ENCODE measurements around the gene ARID5B.
"Not testable (repeated sequence)": the region's sequence is repeated elsewhere in the genome, so short reads cannot be mapped to it uniquely, and the experiment has no call there.

The ARID5B gene

GRCh38 chr10:62025134-62025794 lies 123.8 kb downstream of the ARID5B start:
- no peaks in the 10 kb centered on the region for H3K4me1 ChIP-seq (ENCODE audit: control insufficient read depth, insufficient read depth, low read length)
- H3K27me3 ChIP-seq (ENCODE audit: control insufficient read depth in 1 of 2, insufficient read depth in 2 of 2, low read length in 2 of 2), result no peaks in the 10 kb centered on the region
- H3K9ac ChIP-seq (ENCODE audit: low read length in 2 of 2), result no peak overlapping the region
- no peak overlapping the region for H3K4me3 ChIP-seq (ENCODE audit: low read length in 2 of 2)
- H3K27ac ChIP-seq (ENCODE audit: low read length), result no peak overlapping the region
- no peaks in the 10 kb centered on the region for H3K9me3 ChIP-seq (ENCODE audit: control insufficient read depth in 2 of 2, low read length in 2 of 2)
- no peaks in the 10 kb centered on the region for H3K36me3 ChIP-seq (ENCODE audit: control insufficient read depth in 2 of 2, insufficient read depth in 2 of 2, low read length in 2 of 2)

DNA sequence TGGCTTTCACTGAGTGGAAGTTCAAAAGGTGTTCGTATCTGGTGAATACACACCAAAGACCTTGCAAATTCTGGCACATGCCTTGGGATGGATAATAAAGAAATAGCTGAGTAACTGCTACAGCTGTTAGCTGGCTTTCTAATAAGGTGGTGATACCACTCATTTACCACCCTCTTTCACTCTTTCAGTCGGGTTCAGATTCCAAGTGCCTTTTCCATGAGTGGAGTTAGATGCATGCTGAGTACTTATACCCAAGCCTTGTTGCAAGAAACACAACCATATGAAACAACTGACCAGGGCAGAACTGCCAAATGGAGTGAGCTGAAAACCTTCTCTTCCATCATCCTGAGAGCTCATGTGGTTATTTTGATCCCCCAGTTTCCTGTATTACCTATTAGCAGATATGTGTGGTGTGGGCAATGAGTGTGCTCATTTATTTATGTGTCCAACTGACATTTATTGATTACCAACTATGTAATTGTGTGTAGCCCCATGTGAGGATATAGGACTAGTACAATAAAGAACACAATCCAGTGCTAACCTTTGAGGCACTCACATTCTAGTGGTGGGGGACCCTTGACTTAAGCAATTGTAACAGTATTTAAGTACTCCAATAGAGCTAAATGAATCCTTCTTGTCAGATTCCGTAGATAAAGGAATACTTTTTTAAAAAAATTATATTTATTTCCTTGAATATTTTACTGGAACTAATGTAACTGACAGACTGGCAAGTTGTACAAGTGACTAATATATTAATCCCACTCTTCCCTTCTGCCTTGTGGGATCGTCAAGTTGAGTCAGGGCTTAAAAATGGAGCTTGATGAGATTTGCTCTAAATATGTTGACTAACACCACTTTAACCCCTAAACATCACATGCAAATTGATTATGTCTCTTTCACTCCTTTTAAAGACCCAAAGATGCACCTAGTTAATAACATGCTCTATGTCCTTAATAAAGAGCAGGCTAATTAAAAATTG lies 124.7 kb downstream of the ARID5B start:
- no peaks in the 10 kb centered on the region for H3K4me1 ChIP-seq (ENCODE audit: control insufficient read depth, insufficient read depth, low read length)
- H3K9ac ChIP-seq (ENCODE audit: low read length in 2 of 2), result no peak overlapping the region
- H3K9me3 ChIP-seq (ENCODE audit: control insufficient read depth in 2 of 2, low read length in 2 of 2), result no peaks in the 10 kb centered on the region
- H3K4me3 ChIP-seq (ENCODE audit: low read length in 2 of 2), result no peak overlapping the region
- no peak overlapping the region for H3K27ac ChIP-seq (ENCODE audit: low read length)
- no peaks in the 10 kb centered on the region for H3K36me3 ChIP-seq (ENCODE audit: control insufficient read depth in 2 of 2, insufficient read depth in 2 of 2, low read length in 2 of 2)
- H3K27me3 ChIP-seq (ENCODE audit: control insufficient read depth in 1 of 2, insufficient read depth in 2 of 2, low read length in 2 of 2), result no peaks in the 10 kb centered on the region

- H3K27ac ChIP-seq (ENCODE audit: low read length), result no peak overlapping the region
- no peaks in the 10 kb centered on the region for H3K4me1 ChIP-seq (ENCODE audit: control insufficient read depth, insufficient read depth, low read length)
Observed at GRCh38 chr10:62027841-62028501, 126.5 kb downstream of the ARID5B start.

GRCh38 chr10:62028502-62028842 lies 127.0 kb downstream of the ARID5B start:
- H3K27ac ChIP-seq (ENCODE audit: low read length), result not testable (repeated sequence)

More at GRCh38 chr10:62027841-62028501, 126.5 kb downstream of the ARID5B start:
- Histone ChIP-seq H3K27me3 (ENCODE audit: control insufficient read depth in 1 of 2, insufficient read depth in 2 of 2, low read length in 2 of 2) (no peaks in the 10 kb centered on the region), H3K36me3 (ENCODE audit: control insufficient read depth in 2 of 2, insufficient read depth in 2 of 2, low read length in 2 of 2) (no peaks in the 10 kb centered on the region), H3K9ac (ENCODE audit: low read length in 2 of 2) (no peak overlapping the region), H3K4me3 (ENCODE audit: low read length in 2 of 2) (no peak overlapping the region), H3K9me3 (ENCODE audit: control insufficient read depth in 2 of 2, low read length in 2 of 2) (no peaks in the 10 kb centered on the region)

GRCh38 chr10:62029401-62029800 lies 127.9 kb downstream of the ARID5B start:
- no peaks in the 10 kb centered on the region for H3K9me3 ChIP-seq (ENCODE audit: control insufficient read depth in 2 of 2, low read length in 2 of 2)
- no peak overlapping the region for H3K9ac ChIP-seq (ENCODE audit: low read length in 2 of 2)
- H3K4me3 ChIP-seq (ENCODE audit: low read length in 2 of 2), result no peak overlapping the region
- H3K27me3 ChIP-seq (ENCODE audit: control insufficient read depth in 1 of 2, insufficient read depth in 2 of 2, low read length in 2 of 2), result no peaks in the 10 kb centered on the region
- H3K4me1 ChIP-seq (ENCODE audit: control insufficient read depth, insufficient read depth, low read length), result no peaks in the 10 kb centered on the region
- H3K27ac ChIP-seq (ENCODE audit: low read length), result no peak overlapping the region
- H3K36me3 ChIP-seq (ENCODE audit: control insufficient read depth in 2 of 2, insufficient read depth in 2 of 2, low read length in 2 of 2), result no peaks in the 10 kb centered on the region

More at GRCh38 chr10:62028502-62028842, 127.0 kb downstream of the ARID5B start:
- H3K9ac ChIP-seq (ENCODE audit: low read length in 2 of 2); H3K4me1 ChIP-seq (ENCODE audit: control insufficient read depth, insufficient read depth, low read length); H3K9me3 ChIP-seq (ENCODE audit: control insufficient read depth in 2 of 2, low read length in 2 of 2); H3K4me3 ChIP-seq (ENCODE audit: low read length in 2 of 2); H3K36me3 ChIP-seq (ENCODE audit: control insufficient read depth in 2 of 2, insufficient read depth in 2 of 2, low read length in 2 of 2); H3K27me3 ChIP-seq (ENCODE audit: control insufficient read depth in 1 of 2, insufficient read depth in 2 of 2, low read length in 2 of 2): not testable (repeated sequence)

DNA sequence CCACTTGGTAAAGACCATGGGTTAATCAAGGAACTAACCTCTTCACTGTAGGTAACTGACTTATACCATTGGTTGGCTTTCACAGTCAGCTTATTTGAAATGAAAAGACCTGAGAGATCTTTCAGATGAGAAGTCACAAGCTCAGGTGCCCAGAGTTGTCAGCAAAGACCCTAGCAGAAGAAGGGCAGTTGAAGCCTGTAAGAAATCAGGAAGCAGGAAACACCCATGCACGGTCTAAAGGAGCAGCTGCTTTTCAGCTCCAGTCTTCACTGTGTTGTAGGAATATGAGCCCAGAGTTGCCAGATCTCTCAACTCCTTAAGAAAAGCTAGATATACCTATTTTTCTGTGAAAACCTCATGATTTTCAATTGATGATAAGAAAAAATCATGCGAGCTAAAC lies 130.0 kb downstream of the ARID5B start:
- no peak overlapping the region for H3K4me3 ChIP-seq (ENCODE audit: low read length in 2 of 2)
- no peaks in the 10 kb centered on the region for H3K36me3 ChIP-seq (ENCODE audit: control insufficient read depth in 2 of 2, insufficient read depth in 2 of 2, low read length in 2 of 2)
- no peak overlapping the region for H3K27ac ChIP-seq (ENCODE audit: low read length)
- H3K9me3 ChIP-seq (ENCODE audit: control insufficient read depth in 2 of 2, low read length in 2 of 2), result no peaks in the 10 kb centered on the region
- no peak overlapping the region for H3K9ac ChIP-seq (ENCODE audit: low read length in 2 of 2)
- peaks cover 7% of the 10 kb centered on the region for H3K4me1 ChIP-seq (ENCODE audit: control insufficient read depth, insufficient read depth, low read length)
- no peaks in the 10 kb centered on the region for H3K27me3 ChIP-seq (ENCODE audit: control insufficient read depth in 1 of 2, insufficient read depth in 2 of 2, low read length in 2 of 2)

GRCh38 chr10:62033125-62033524 lies 131.6 kb downstream of the ARID5B start:
- no peak overlapping the region for H3K27ac ChIP-seq (ENCODE audit: low read length)
- no peak overlapping the region for H3K9ac ChIP-seq (ENCODE audit: low read length in 2 of 2)
- H3K4me1 ChIP-seq (ENCODE audit: control insufficient read depth, insufficient read depth, low read length), result peaks cover 15% of the 10 kb centered on the region
- H3K36me3 ChIP-seq (ENCODE audit: control insufficient read depth in 2 of 2, insufficient read depth in 2 of 2, low read length in 2 of 2), result no peaks in the 10 kb centered on the region
- no peaks in the 10 kb centered on the region for H3K27me3 ChIP-seq (ENCODE audit: control insufficient read depth in 1 of 2, insufficient read depth in 2 of 2, low read length in 2 of 2)
- H3K4me3 ChIP-seq (ENCODE audit: low read length in 2 of 2), result no peak overlapping the region
- H3K9me3 ChIP-seq (ENCODE audit: control insufficient read depth in 2 of 2, low read length in 2 of 2), result no peaks in the 10 kb centered on the region

GRCh38 chr10:62034096-62034640 lies 132.7 kb downstream of the ARID5B start:
- peaks cover 19% of the 10 kb centered on the region for H3K4me1 ChIP-seq (ENCODE audit: control insufficient read depth, insufficient read depth, low read length)
- H3K9ac ChIP-seq (ENCODE audit: low read length in 2 of 2), result no peak overlapping the region
- H3K27ac ChIP-seq (ENCODE audit: low read length), result no peak overlapping the region

DNA sequence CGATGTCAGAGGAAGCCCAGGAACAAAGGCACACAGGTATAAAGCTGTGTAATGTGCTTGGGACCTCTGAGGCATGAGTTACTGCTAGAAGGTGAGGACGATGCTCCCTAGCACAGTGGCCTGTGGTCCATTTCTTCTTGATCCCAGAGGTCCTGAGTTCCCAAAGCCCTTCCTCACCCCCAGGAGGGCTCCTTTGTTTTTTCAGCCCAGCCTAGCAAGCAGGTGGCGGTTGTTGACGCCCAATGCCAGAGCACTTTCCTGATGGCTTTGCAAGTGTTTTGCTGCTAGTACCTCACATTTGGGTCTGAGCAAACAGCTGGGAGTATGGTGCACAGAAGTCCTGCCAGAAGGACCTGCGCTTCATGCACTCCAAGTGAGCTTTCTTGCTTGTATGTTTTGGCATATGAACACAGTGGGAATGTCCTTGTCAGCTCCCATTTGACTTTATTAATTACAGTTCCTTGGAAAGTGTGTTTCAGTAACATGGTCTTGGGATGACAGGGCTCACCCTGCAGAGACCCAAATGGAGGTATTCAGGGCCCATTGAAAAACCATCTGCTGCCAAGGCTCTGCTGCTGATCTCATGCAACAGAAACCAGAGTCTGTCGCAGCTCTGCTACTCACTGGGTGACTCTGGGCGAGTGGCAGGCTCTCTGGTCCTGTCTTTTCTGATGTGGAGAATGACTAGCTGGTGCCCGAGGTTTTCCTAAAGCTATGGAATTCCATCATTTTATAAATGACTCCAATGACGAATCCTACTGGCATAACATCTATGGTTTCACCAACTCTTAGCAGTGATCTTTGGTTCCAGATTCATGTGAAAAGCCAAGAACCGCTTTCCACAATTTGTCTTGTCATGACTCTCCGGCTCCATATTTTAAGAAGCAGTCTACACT lies 134.9 kb downstream of the ARID5B start:
- peaks cover 22% of the 10 kb centered on the region for H3K4me1 ChIP-seq (ENCODE audit: control insufficient read depth, insufficient read depth, low read length)
- peak overlapping the region; percentile 67 for H3K27ac ChIP-seq (ENCODE audit: low read length)
- H3K9me3 ChIP-seq (ENCODE audit: control insufficient read depth in 2 of 2, low read length in 2 of 2), result no peaks in the 10 kb centered on the region
- peak overlapping the region; percentile 41 to 52 for H3K4me3 ChIP-seq (ENCODE audit: low read length in 2 of 2)
- no peaks in the 10 kb centered on the region for H3K36me3 ChIP-seq (ENCODE audit: control insufficient read depth in 2 of 2, insufficient read depth in 2 of 2, low read length in 2 of 2)
- no peaks in the 10 kb centered on the region for H3K27me3 ChIP-seq (ENCODE audit: control insufficient read depth in 1 of 2, insufficient read depth in 2 of 2, low read length in 2 of 2)
- no peak overlapping the region for H3K9ac ChIP-seq (ENCODE audit: low read length in 2 of 2)

More at GRCh38 chr10:62034096-62034640, 132.7 kb downstream of the ARID5B start:
- Histone ChIP-seq H3K27me3 (ENCODE audit: control insufficient read depth in 1 of 2, insufficient read depth in 2 of 2, low read length in 2 of 2) (no peaks in the 10 kb centered on the region), H3K36me3 (ENCODE audit: control insufficient read depth in 2 of 2, insufficient read depth in 2 of 2, low read length in 2 of 2) (no peaks in the 10 kb centered on the region), H3K4me3 (ENCODE audit: low read length in 2 of 2) (no peak overlapping the region), H3K9me3 (ENCODE audit: control insufficient read depth in 2 of 2, low read length in 2 of 2) (no peaks in the 10 kb centered on the region)
